UCSD-AML1 (cell line): ENCODE measurements around the gene RNF44.
"Not testable (repeated sequence)": the region's sequence is repeated elsewhere in the genome, so short reads cannot be mapped to it uniquely, and the experiment has no call there.

ENCODE experiments used
- DNase-seq: peaks from one replicate; lab custom pipeline; 2025; ENCODE audit not compliant: unreplicated experiment; lab: John Stamatoyannopoulos, UW

The RNF44 gene

DNA sequence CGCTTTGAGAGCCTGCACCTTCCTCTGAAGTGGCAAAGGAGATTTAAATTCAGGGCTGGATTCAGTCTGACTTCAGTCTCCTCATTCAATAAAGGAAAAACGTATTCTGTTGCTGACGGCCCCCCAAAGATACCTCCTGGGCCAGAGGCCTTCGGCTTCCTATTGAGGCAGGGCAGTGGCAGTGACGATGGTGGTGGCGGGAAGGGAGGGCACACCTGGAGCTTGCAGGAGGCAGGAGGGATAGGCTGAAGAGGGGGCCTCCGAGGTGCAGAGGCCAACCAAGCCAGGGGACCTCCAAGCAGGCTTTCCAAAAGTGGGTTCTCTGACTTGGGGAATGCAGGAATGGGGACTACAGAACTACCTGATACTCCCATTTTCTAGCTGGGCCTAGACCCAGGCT is 15.9 kb downstream of the RNF44 start:
- no peak for DNase-seq

- no peak for DNase-seq
These were observed 17.1 kb downstream of the RNF44 start for GRCh38 chr5:176519810-176520720.

- DNase-seq, result no peak
These were observed 20.0 kb downstream of the RNF44 start for GRCh38 chr5:176517053-176517661.

DNA sequence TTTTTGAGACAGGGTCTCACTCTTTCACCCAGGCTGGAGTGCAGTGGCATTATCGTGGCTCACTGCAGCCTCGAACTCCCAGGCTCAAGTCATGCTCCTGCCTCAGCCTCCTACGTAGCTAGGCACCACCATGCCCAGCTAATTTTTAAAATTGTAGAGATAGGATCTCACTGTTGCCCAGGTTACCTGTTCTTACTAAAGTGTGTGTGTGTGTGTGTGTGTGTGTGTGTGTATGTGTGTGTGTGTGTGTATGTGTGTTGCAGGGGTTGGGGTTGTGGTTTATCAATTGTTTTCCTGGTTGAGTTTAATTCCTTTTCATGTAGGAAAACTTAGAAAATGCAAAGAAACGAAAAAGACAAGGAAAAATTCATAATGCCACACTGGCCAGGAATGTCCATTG is 21.8 kb downstream of the RNF44 start:
- DNase-seq, result no peak

DNA sequence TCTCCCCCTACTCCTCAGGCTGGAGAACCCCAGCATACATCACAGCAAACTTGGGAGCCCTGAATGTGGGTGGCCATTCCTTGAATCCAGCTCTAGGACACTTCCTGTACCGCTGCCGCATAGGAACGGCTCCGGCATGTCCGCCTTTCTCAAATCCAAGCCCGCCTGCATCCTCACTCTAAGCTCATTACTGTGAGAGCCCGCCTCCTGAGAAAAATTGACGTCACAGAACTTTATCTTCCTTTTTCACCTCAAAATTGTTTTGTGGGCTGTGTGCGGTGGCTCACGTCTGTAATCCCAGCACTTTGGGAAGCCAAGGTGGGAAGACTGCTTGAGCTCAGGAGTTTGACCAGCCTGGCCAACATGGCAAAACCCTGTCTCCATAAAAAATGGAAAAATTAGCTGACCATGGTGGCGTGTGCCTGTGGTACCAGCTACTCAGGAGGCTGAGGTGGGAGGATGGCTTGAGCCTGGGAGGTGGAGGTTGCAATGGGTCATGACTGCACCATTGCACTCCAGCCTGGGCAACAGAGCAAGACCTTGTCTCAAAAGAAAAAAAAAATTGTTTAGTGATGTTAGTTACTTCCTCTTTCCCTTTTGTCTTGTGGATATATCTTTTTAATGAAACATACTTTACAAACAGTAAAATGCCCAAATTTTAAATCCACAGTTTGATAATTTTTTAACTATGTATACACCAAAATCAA is 22.8 kb downstream of the RNF44 start:
- DNase-seq, result no peak

GRCh38 chr5:176513788-176514187 is 23.4 kb downstream of the RNF44 start:
- DNase-seq, result no peak

- DNase-seq, result no peak
These were observed 28.6 kb downstream of the RNF44 start for GRCh38 chr5:176508603-176509002.

- DNase-seq, result no peak
These were observed 29.3 kb downstream of the RNF44 start for GRCh38 chr5:176507911-176508310.

DNA sequence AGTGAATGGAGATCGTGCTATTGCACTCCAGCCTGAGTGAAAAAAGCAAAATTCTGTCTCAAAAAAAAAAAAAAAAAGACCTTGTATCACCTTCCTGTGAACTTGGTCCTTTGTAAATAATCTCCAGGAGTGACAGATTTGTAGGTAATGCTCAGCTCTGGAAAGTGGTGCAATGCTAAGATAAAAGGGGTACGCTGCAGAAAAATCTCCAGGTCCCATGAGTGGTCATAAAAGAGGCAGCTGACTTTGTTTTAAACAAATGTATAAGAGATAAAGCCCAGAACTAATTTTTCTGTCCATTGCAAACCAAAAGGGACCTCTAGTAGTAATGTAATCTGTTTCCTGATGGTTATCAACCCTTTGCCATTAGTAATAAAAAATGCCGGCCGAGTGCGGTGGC is 33.7 kb downstream of the RNF44 start:
- DNase-seq, result no peak

- no peak for DNase-seq
These were observed 35.9 kb downstream of the RNF44 start for GRCh38 chr5:176501333-176501732.

DNA sequence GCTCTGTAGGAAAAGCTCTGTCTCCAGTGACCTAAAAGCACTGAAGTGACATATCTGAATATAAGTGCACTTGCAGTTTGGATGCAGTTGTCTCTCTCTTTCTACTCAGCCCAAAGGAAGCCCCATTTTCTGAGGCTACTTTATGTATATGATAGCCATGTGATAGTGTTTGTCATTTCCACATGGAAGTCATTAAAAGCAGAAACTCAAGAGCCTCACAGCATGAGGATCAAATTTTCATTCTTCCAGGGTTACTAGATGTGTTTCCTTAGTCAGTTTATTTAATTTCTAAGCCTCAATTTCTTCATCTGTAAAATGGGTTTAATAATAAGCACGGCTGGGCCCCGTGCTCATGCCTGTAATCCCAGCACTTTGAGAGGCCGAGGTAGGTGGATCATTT is 36.7 kb downstream of the RNF44 start:
- DNase-seq, result no peak

- no peak for DNase-seq
These were observed 37.9 kb downstream of the RNF44 start for GRCh38 chr5:176499273-176499672.

DNA sequence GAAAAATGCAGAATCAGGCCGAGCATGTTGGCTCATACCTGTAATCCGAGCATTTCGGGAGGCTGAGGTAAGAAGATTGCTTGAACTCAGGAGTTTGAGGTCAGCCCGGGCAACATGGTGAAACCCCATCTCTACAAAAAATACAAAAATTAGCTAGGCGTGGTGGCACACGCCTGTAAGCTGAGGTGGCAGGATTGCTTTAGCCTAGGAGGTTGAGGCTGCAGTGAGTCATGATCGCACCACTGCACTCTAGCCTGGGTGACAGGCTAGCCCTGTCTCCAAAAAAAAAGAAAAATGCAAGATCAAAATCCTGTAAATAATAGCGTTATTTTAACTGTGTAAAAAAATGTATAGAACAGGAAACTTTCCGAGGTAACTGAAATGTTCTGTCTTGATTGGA is 39.4 kb downstream of the RNF44 start:
- no peak for DNase-seq

GRCh38 chr5:176492431-176492830 is 44.8 kb downstream of the RNF44 start:
- DNase-seq, result no peak

DNA sequence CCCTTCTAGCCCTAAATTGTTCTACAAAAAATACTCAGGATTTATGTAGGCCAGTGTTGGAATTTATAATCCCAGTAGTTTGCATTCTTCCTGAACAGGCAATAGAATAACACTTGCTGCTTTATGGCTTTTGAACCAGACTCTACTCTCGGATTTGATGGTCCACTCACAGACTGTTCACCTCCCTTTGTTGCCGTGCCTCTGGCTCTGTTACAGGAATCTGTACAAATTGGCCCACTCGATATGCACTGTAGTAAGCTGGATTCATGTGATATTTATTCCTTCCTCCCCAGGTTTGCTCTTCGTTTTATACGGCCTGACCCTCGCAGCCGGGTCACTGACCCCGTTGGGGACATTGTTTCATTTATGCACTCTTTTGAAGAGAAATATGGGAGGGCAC is 45.3 kb downstream of the RNF44 start:
- DNase-seq, result no peak

DNA sequence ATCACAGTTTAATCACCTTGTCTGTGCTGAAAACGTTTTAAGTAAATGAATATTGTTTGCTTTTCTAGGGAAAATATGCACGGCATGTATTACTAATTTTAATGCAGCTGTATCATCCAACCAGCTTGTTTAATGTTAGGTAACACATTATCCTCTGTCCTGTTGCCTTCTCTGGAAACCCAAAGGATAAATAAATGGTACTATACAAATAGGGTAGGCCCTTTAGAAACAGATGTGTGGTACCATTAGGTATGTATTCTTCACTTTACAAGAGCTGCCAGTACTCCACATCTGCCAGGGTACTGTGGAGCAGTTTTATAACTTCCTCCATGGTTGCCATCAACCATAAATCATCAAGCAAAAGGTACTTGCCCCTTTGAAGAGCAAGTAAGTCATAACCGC is 46.1 kb downstream of the RNF44 start:
- DNase-seq, result no peak

GRCh38 chr5:176490301-176490700 is 46.9 kb downstream of the RNF44 start:
- DNase-seq, result no peak

- no peak for DNase-seq
These were observed 48.1 kb downstream of the RNF44 start for GRCh38 chr5:176489077-176489476.

- DNase-seq, result not testable (repeated sequence)
These were observed 50.0 kb downstream of the RNF44 start for GRCh38 chr5:176487160-176487559.

GRCh38 chr5:176486189-176486757 is 50.9 kb downstream of the RNF44 start:
- DNase-seq, result no peak

DNA sequence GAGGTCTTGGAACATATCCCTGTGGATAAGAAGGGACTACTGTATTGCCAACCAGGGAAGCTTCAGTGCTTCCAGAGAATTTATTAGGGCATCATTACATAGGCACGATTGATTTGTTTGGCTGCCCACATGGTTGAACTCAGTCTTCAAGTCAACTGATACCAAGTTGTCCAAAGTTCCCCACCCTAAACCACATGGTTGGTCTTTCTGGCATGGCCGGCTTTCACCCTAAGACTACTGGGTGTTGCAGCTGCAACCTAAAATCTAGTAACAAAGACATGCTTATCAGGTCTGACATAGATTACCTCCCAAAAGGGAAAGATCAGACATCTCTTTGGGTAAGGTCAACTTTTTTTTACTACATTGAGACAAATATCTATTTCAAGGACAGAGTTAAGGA is 52.0 kb downstream of the RNF44 start:
- no peak for DNase-seq

- DNase-seq, result peak; percentile 20
These were observed 55.5 kb downstream of the RNF44 start for GRCh38 chr5:176481711-176482110.
